Peyer's patch (tissue), 4 donors: ENCODE data around the gene CHFR.

Source experiments
- POLR2A ChIP-seq, 2 donors: fragments of 450-650 bp; IDR thresholded peaks; one replicate each; pipeline ENCODE4 v1.5.1; 2017; ENCODE audit warnings: antibody characterized with exemption in 2 of 2, mild to moderate bottlenecking in 2 of 2, moderate library complexity in 2 of 2
- TF ChIP-seq, protein P1 (sequence below), 6 experiments: fragments of 450-650 bp in 4 of 6; fragments of 200-600 bp in 2 of 6; sonication (generic) in 1 of 6; IDR thresholded peaks; one replicate each; pipeline ENCODE4 v1.5.1; 2017 to 2019; ENCODE audit warnings: antibody characterized with exemption in 6 of 6, mild to moderate bottlenecking in 3 of 6, moderate library complexity in 1 of 6

DNA sequence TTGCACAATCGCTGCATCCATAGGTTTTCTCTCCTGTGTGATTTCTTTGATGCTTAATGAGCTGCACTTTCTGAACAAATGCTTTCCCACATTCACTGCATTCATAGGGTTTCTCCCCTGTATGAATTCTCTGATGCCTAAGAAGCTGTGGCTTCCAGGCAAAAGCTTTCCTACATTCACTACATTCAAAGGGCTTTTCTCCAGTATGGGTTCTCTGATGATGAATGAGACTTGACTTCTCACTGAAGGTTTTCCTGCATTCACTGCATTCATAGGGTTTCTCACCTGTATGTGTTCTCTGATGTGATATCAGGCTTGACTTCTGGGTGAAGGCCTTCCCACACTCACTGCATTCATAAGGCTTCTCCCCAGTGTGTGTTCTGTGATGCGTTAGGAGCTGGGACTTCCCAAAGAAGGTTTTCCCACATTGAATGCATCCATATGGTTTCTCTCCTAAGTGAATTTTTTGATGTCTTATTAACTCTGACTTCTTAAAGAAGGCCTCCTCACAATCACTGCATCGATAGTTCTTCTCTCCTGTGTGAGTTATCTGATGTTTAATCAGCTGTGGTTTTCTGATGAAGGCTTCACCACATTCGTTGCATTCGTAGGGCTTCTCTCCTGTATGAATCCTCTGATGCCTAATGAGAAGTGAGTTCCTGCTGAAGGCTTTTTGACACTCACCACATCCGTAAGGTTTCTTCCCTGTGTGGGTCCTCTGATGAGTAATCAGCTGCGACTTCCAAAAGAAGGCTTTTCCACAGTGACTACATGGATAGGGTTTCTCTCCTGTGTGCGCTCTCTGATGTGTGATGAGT is 38.4 kb upstream of the CHFR start:
- no peak for TF ChIP-seq POLR2A (IDR thresholded peaks at IDR 0.05)
- TF ChIP-seq, protein P1, sequence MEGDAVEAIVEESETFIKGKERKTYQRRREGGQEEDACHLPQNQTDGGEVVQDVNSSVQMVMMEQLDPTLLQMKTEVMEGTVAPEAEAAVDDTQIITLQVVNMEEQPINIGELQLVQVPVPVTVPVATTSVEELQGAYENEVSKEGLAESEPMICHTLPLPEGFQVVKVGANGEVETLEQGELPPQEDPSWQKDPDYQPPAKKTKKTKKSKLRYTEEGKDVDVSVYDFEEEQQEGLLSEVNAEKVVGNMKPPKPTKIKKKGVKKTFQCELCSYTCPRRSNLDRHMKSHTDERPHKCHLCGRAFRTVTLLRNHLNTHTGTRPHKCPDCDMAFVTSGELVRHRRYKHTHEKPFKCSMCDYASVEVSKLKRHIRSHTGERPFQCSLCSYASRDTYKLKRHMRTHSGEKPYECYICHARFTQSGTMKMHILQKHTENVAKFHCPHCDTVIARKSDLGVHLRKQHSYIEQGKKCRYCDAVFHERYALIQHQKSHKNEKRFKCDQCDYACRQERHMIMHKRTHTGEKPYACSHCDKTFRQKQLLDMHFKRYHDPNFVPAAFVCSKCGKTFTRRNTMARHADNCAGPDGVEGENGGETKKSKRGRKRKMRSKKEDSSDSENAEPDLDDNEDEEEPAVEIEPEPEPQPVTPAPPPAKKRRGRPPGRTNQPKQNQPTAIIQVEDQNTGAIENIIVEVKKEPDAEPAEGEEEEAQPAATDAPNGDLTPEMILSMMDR (IDR thresholded peaks at IDR 0.05) = no peak
